NK-92 treated with Interleukin-12 subunit alpha and Interleukin-12 subunit beta, amount 100 ng/mL, for 24 hours (cell line): Measurements from ENCODE around the gene NBAS.
"Not testable (repeated sequence)": the region's sequence is repeated elsewhere in the genome, so short reads cannot be mapped to it uniquely, and the experiment has no call there.

Experiments used
- DNase-seq: peaks from one replicate; lab custom pipeline; 2025; lab: John Stamatoyannopoulos, UW

Gene NBAS

DNA sequence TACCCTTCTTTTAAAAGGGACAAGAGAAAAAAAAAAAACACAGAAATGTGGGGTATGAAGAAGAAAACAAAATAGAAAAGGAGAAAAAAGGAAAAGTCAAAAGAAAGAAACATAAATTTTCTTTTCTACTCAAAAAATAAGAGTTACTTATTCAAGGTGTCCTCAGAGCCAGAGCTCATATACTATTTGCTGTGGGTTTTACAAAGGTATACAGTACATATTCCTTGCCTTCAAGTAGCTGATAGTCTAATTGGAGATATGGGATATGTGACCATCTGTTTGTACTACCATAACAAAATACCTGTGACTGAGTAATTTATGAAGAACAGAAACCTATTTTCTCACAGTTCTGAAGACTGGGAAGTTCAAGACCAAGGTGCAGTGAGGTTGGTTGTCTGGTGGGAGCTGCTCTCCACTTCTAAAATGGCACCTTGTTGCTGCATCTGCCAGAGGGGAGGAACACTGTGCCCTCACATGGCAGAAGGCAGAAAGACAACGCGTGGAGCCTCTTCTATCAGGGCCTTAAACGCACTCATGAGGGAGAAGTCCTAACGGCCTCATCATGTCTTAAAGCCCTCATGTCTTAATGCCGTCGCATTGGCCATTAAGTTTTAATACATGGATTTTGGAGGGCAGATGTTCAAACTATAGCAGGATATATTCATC is 33.9 kb downstream of the NBAS start:
- DNase-seq: no peak

- no peak for DNase-seq
These were observed 39.4 kb downstream of the NBAS start for GRCh38 chr2:15521641-15522181.

GRCh38 chr2:15520346-15520745 is 40.8 kb downstream of the NBAS start:
- DNase-seq: no peak

DNA sequence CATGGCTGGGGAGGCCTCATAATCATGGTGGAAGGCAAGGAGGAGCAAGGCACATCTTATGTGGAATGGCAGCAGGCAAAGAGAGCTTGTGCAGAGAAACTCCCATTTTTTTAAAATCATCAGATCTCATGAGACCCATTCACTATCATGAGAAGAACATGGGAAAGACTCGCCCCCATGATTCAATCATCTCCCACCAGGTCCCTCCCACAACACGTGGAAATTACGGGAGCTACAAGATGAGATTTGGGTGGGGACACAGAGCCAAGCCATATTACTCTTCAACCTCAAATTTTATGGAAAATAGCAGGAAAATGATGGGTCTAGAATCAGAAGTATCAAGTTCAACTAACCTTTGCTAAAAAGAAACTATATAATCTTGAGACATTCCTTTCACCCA is 42.4 kb downstream of the NBAS start:
- not testable (repeated sequence) for DNase-seq

DNA sequence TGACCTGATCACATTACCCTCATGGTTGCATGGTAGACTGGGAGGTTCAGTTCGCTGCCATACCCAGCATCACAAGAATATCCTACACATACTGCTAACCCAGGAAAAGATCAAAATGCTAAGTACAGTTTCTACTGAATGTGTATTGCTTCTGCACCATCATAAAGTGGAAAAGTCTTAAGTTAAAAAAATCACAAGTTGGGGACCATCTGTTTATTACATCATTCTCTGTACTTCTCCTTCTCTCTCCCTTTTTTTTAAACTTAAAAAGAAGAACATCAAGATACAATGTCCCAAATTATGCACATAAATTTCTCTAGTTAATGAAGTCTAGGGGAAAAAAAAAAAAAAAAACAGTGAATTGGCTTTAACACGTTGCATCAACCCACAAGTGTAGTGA is 43.3 kb downstream of the NBAS start:
- DNase-seq: no peak

DNA sequence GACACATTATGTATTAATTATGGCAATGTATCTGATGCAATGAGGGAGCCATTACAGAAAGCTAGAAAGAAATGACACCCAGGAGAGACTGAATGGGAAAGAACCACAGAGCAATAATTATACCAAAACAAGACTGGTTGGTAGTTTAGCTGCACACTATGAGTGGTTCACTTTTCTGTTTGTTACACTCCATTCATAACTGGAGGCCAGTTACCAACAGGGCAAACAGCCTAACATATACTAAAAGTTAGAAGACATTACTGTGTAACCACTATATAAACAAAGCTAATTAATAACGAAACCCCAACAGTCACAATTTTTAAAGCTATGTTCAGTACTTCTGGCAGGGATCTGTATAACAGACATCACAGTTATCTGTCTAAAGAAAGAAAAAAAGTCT is 49.4 kb downstream of the NBAS start:
- DNase-seq: no peak

GRCh38 chr2:15510552-15510951 is 50.6 kb downstream of the NBAS start:
- DNase-seq: no peak

DNA sequence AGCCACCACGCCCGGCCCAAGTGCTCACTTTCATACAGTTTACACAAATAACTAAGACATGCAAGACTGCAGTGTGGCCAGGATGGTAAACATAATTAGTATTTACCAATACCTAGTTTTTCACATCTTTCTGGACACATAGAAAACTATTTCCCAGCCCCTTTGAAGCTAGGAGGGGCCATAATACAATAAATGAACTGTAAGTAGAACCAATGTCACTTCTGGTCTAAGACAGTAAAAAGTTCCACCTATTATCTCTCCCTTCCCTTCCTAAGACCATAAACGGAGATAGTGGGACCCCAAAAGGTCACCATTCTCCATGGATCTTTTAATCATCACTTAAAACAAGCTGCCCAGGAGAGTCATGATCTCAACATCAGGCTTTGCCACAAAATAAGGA is 51.0 kb downstream of the NBAS start:
- DNase-seq: no peak

GRCh38 chr2:15507697-15508096 is 53.4 kb downstream of the NBAS start:
- DNase-seq: no peak

- DNase-seq: no peak
These were observed 54.1 kb downstream of the NBAS start for GRCh38 chr2:15507061-15507460.

GRCh38 chr2:15506229-15506819 is 54.8 kb downstream of the NBAS start:
- DNase-seq: no peak

GRCh38 chr2:15504882-15505663 is 56.1 kb downstream of the NBAS start:
- DNase-seq: no peak

GRCh38 chr2:15499251-15499650 is 61.9 kb downstream of the NBAS start:
- not testable (repeated sequence) for DNase-seq

- DNase-seq: no peak
These were observed 62.6 kb downstream of the NBAS start for GRCh38 chr2:15498554-15498953.

DNA sequence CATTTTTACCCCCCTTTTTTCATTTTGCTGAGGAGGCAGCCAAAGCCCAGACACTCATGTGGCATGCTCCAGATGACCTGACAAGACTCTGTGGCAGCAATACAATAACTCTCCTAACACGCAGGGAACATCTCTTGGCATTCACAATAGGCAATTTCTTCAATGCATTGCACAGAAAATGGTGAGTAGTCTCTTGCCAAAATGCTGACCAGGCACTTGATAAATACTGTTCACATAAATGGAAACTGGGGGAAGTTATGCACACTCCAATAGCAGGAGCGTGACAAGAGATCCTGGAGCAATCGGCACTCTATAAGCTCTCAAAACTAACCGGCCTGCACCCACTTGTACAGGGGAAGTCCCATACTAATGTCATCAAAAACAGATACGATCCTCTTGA is 66.3 kb downstream of the NBAS start:
- no peak for DNase-seq

DNA sequence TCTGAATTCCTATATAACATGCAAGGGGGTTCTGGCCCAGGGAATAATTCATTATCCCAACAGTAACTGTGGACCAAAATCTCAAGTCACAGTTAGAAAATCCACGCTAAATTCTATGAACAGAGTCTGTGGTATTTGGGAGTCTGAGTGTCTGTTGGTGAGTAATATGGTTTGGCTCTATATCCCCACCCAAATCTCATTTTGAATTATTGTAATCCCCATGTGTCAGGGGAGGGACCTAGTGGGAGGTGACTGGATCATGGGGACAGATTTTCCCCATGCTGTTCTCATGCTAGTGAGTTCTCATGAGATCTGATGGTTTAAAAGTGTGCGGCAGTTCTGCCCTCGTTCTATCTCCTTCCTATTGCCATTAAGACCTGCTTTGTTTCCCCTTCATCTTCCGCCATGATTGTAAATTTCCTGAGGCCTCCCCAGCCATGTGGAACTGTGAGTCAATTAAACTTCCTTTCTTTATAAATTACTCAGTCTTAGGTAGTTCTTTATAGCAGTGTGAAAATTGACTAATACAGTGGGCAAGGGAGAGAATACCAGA is 68.3 kb downstream of the NBAS start:
- DNase-seq: no peak

- no peak for DNase-seq
These were observed 74.4 kb downstream of the NBAS start for GRCh38 chr2:15486770-15487169.

- no peak for DNase-seq
These were observed 75.2 kb downstream of the NBAS start for GRCh38 chr2:15485949-15486348.

GRCh38 chr2:15481000-15481399 is 80.1 kb downstream of the NBAS start:
- no peak for DNase-seq

DNA sequence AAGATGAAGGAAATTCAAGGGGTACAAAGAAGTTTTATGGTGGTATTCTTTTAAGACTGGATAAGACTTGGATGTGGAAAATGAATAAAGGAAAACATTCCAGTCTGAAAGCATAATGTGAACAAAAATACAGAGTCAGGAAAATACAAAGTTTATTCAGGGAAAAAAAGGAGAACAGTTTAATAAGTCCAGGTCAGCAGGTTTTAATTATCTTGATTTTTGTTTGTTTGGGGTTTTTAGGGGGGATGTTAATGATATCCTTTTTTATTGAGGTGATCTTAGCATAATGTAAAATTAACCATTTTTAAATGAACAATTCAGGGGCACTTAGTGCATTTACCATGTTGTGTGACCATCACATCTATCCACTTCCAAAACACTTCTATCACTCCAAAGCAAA is 80.6 kb downstream of the NBAS start:
- DNase-seq: no peak

DNA sequence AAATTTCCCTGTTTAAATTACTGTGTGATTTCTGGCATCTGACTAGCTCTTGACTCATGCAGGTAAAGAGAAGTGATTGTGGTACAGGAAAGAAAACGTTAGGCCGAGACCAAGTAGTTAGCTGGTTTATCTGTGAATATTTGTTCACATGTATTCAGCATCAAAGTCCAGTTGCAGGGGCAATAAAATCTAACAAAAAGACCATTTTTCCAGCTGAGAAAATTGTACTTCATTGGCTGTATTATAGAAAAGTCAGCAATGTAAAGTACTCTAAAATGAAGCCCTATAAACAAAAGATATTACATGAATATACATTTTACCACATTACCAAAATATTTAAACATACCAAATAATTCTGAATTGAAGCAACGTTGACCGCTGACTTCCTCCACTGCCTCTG is 88.3 kb downstream of the NBAS start:
- DNase-seq: no peak

- DNase-seq: no peak
These were observed 89.0 kb downstream of the NBAS start for GRCh38 chr2:15472133-15472532.

GRCh38 chr2:15471606-15472005 is 89.5 kb downstream of the NBAS start:
- DNase-seq: no peak
